Neural cell (in vitro differentiated cells): ENCODE results near the gene PSMA7.

Experiments
- EP300 ChIP-seq: fragments of 450-650 bp; conservative IDR thresholded peaks from 2 replicates; pipeline ENCODE4 v1.6.1; 2014; ENCODE audit warnings: antibody characterized with exemption, mild to moderate bottlenecking, moderate library complexity; ENCODE audit not compliant: poor library complexity, severe bottlenecking
- EZH2 ChIP-seq: fragments of 200-600, 300-800 bp; shearing (Covaris generic), sonication (generic); IDR thresholded peaks from 2 replicates; pipeline ENCODE4 v1.6.1; 2014; ENCODE audit warnings: antibody characterized with exemption, low read length, borderline replicate concordance, mild to moderate bottlenecking; ENCODE audit not compliant: insufficient read depth, poor library complexity, severe bottlenecking
- POLR2AphosphoS5 ChIP-seq: IDR thresholded peaks from 2 replicates; pipeline ENCODE4 v1.6.1; 2012
- RAD21 ChIP-seq: fragments of 450-650 bp; conservative IDR thresholded peaks from 2 replicates; pipeline ENCODE4 v1.6.1; 2014; ENCODE audit warnings: antibody characterized with exemption, mild to moderate bottlenecking, moderate library complexity
- SMC3 ChIP-seq: fragments of 450-650 bp; conservative IDR thresholded peaks from 2 replicates; pipeline ENCODE4 v1.6.1; 2014; ENCODE audit warnings: antibody characterized with exemption, mild to moderate bottlenecking, moderate library complexity; ENCODE audit not compliant: poor library complexity
- TAF1 ChIP-seq: IDR thresholded peaks from 2 replicates; pipeline ENCODE4 v1.6.1; 2012; ENCODE audit warnings: low read depth
- TF ChIP-seq, protein P1 (sequence below): fragments of 450-650 bp; IDR thresholded peaks from 2 replicates; pipeline ENCODE4 v1.5.1; 2014; ENCODE audit warnings: antibody characterized with exemption, mild to moderate bottlenecking, moderate library complexity; ENCODE audit not compliant: poor library complexity, severe bottlenecking
- TF ChIP-seq, protein P2 (sequence below): IDR thresholded peaks from 2 replicates; pipeline ENCODE4 v1.6.1; 2012; ENCODE audit warnings: borderline replicate concordance

DNA sequence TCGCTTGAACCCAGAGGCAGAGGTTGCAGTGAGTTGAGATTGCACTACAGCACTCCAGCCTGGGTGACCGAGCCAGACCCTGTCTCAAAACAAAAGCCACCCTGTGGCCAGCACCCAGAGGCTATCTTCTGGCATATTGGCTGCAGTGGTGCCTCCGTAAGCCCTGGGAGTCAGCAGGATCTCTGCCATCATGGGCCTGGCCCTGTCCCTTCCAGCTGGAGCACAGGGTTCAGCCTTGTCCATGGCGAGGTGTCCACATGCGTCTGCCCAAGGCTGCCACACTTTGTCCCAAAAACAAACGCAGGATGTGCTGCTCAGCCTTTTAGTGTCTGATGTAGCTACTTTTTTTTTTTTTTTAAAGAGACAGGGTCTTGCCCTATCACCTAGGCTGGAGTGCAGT, 24.3 kb upstream of the PSMA7 start:
- TF ChIP-seq, protein P1, sequence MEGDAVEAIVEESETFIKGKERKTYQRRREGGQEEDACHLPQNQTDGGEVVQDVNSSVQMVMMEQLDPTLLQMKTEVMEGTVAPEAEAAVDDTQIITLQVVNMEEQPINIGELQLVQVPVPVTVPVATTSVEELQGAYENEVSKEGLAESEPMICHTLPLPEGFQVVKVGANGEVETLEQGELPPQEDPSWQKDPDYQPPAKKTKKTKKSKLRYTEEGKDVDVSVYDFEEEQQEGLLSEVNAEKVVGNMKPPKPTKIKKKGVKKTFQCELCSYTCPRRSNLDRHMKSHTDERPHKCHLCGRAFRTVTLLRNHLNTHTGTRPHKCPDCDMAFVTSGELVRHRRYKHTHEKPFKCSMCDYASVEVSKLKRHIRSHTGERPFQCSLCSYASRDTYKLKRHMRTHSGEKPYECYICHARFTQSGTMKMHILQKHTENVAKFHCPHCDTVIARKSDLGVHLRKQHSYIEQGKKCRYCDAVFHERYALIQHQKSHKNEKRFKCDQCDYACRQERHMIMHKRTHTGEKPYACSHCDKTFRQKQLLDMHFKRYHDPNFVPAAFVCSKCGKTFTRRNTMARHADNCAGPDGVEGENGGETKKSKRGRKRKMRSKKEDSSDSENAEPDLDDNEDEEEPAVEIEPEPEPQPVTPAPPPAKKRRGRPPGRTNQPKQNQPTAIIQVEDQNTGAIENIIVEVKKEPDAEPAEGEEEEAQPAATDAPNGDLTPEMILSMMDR: no peak
- no peak for TF ChIP-seq TAF1
- TF ChIP-seq POLR2AphosphoS5: no peak
- no peak for TF ChIP-seq EZH2
- TF ChIP-seq, protein P2, sequence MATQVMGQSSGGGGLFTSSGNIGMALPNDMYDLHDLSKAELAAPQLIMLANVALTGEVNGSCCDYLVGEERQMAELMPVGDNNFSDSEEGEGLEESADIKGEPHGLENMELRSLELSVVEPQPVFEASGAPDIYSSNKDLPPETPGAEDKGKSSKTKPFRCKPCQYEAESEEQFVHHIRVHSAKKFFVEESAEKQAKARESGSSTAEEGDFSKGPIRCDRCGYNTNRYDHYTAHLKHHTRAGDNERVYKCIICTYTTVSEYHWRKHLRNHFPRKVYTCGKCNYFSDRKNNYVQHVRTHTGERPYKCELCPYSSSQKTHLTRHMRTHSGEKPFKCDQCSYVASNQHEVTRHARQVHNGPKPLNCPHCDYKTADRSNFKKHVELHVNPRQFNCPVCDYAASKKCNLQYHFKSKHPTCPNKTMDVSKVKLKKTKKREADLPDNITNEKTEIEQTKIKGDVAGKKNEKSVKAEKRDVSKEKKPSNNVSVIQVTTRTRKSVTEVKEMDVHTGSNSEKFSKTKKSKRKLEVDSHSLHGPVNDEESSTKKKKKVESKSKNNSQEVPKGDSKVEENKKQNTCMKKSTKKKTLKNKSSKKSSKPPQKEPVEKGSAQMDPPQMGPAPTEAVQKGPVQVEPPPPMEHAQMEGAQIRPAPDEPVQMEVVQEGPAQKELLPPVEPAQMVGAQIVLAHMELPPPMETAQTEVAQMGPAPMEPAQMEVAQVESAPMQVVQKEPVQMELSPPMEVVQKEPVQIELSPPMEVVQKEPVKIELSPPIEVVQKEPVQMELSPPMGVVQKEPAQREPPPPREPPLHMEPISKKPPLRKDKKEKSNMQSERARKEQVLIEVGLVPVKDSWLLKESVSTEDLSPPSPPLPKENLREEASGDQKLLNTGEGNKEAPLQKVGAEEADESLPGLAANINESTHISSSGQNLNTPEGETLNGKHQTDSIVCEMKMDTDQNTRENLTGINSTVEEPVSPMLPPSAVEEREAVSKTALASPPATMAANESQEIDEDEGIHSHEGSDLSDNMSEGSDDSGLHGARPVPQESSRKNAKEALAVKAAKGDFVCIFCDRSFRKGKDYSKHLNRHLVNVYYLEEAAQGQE: no peak
- no peak for TF ChIP-seq EP300
- TF ChIP-seq RAD21: no peak
- no peak for TF ChIP-seq SMC3
